A673 (cell line): Measurements from ENCODE around the gene NKD2. TPM values are rescaled to one million over a fixed set of nuclear protein-coding genes. Genes with fewer than 3 reads are reported as not detected.

Experiments used
- BruUV-seq: library from RNA; stranded (reverse); fragments of 400-500 nt; replicated peaks from 2 replicates; lab custom pipeline; 2021; lab: Mats Ljungman, UMichigan
- CTCF ChIA-PET: fragments of 300-600 bp; sonication (Branson Sonifier 250); formaldehyde crosslinking; loops from one replicate; lab custom pipeline; 2022; ENCODE audit warnings: antibody characterized with exemption; lab: Charles Lee
- POLR2A ChIA-PET: fragments of 300-600 bp; sonication (Branson Sonifier 250); formaldehyde crosslinking; loops from one replicate; lab custom pipeline; 2022; ENCODE audit warnings: antibody characterized with exemption; ENCODE audit not compliant: low non-redundant PET; lab: Charles Lee
- DNase-seq: peaks from one replicate; pipeline ENCODE4 v3.0.0-alpha.2; 2015; ENCODE audit warnings: low spot score
- H3K27ac ChIP-seq: fragments of 200-600 bp; sonication (generic); 2 replicates; pipeline ENCODE4 v1.5.1; 2016; ENCODE audit warnings: mixed run types, low read depth, mild to moderate bottlenecking, mixed read lengths, antibody characterized with exemption, low read length; ENCODE audit not compliant: poor library complexity, severe bottlenecking
- H3K27me3 ChIP-seq: fragments of 200-600 bp; sonication (generic); replicated peaks from 2 replicates; pipeline ENCODE4 v1.6.1; 2017; ENCODE audit warnings: mixed run types, low read depth, mild to moderate bottlenecking, mixed read lengths, antibody characterized with exemption, low read length; ENCODE audit not compliant: insufficient read depth, poor library complexity
- H3K36me3 ChIP-seq: fragments of 200-600 bp; sonication (generic); 2 replicates; pipeline ENCODE4 v1.6.1; 2016; ENCODE audit warnings: mixed run types, mild to moderate bottlenecking, mixed read lengths, antibody characterized with exemption, low read length; ENCODE audit not compliant: insufficient read depth, poor library complexity, severe bottlenecking
- H3K4me1 ChIP-seq: fragments of 200-600 bp; sonication (generic); 2 replicates; pipeline ENCODE4 v1.6.1; 2017; ENCODE audit warnings: mixed run types, mild to moderate bottlenecking, mixed read lengths, antibody characterized with exemption, low read length; ENCODE audit not compliant: insufficient read depth, poor library complexity, severe bottlenecking
- H3K4me3 ChIP-seq: fragments of 200-600 bp; sonication (generic); 2 replicates; pipeline ENCODE4 v1.5.1; 2016; ENCODE audit warnings: low read depth, mixed run types, mild to moderate bottlenecking, mixed read lengths, low read length; ENCODE audit not compliant: poor library complexity, severe bottlenecking
- H3K9me3 ChIP-seq: fragments of 200-600 bp; sonication (generic); 2 replicates; pipeline ENCODE4 v1.6.1; 2016; ENCODE audit warnings: mixed run types, low read depth, mild to moderate bottlenecking, mixed read lengths, antibody characterized with exemption, low read length; ENCODE audit not compliant: poor library complexity, severe bottlenecking
- CTCF ChIP-seq: fragments of 300-800, 200-600 bp; sonication (generic); conservative IDR thresholded peaks from 2 replicates; pipeline ENCODE4 v1.5.1; 2017; ENCODE audit warnings: low read depth, mild to moderate bottlenecking, antibody characterized with exemption, low read length, moderate library complexity, mixed read lengths
- EZH2 ChIP-seq: fragments of 200-600 bp; sonication (generic); IDR thresholded peaks from 2 replicates; pipeline ENCODE4 v1.6.1; 2017; ENCODE audit warnings: borderline replicate concordance, low read depth, mild to moderate bottlenecking, mixed read lengths, antibody characterized with exemption, low read length; ENCODE audit not compliant: poor library complexity, severe bottlenecking
- intact Hi-C: fragments of 100-400 bp; cut with micrococcal nuclease; formaldehyde crosslinking; loops from one replicate; pipeline ENCODE4 v1.10.0; 2022; ENCODE audit not compliant: unreplicated experiment
- total RNA-seq: library from RNA; stranded (reverse); gene quantifications from 2 replicates; pipeline ENCODE4 v1.2.3, GENCODE V29; 2021

NKD2 gene
- total RNA-seq, 1 experiment from 2014 or later, result 23.5 TPM

- Histone ChIP-seq H3K9me3 (no peaks in the 10 kb centered on the region), H3K36me3 (no peaks in the 10 kb centered on the region), H3K4me3 (no peak overlapping the region), H3K27ac (no peak overlapping the region), H3K4me1 (peaks cover 2% of the 10 kb centered on the region), H3K27me3 (no peaks in the 10 kb centered on the region)
- no TSS peak for BruUV-seq
- intact Hi-C loops, result no loop called here
- POLR2A ChIA-PET, result no interaction called here
- DNase-seq, result no peak
- CTCF ChIA-PET, result no interaction called here
- TF ChIP-seq EZH2 (no peak), CTCF (no peak)
Observed at GRCh38 chr5:1026700-1027621, 18.4 kb downstream of the NKD2 start.

- TF ChIP-seq EZH2, result no peak
- TF ChIP-seq CTCF, result no peak
- POLR2A ChIA-PET, result no interaction called here
- H3K9me3 ChIP-seq, result no peaks in the 10 kb centered on the region
- no peaks in the 10 kb centered on the region for H3K36me3 ChIP-seq
- intact Hi-C loops, result no loop called here
- no peak overlapping the region for H3K27ac ChIP-seq
- DNase-seq, result no peak
- H3K4me3 ChIP-seq, result no peak overlapping the region
- no TSS peak for BruUV-seq
- H3K4me1 ChIP-seq, result peaks cover 2% of the 10 kb centered on the region
- CTCF ChIA-PET, result no interaction called here
- no peaks in the 10 kb centered on the region for H3K27me3 ChIP-seq
Observed at GRCh38 chr5:1027631-1028441, 19.2 kb downstream of the NKD2 start.

- no peak overlapping the region for H3K4me3 ChIP-seq
- TF ChIP-seq EZH2 (no peak), CTCF (no peak)
- no peaks in the 10 kb centered on the region for H3K9me3 ChIP-seq
- POLR2A ChIA-PET, result no interaction called here
- no peak for DNase-seq
- CTCF ChIA-PET, result no interaction called here
- no peaks in the 10 kb centered on the region for H3K36me3 ChIP-seq
- no peak overlapping the region for H3K27ac ChIP-seq
- no peaks in the 10 kb centered on the region for H3K27me3 ChIP-seq
- intact Hi-C loops, result no loop called here
- no TSS peak for BruUV-seq
- H3K4me1 ChIP-seq, result peaks cover 2% of the 10 kb centered on the region
Observed at GRCh38 chr5:1028481-1029281, 20.1 kb downstream of the NKD2 start.
